H1 (cell line): ENCODE results near the gene NAT9. TPM values are rescaled to one million over a fixed set of nuclear protein-coding genes. Genes with fewer than 3 reads are reported as not detected.

Experiments
- CTCF ChIA-PET: fragments of 300-600 bp; sonication (Branson Sonifier 250); formaldehyde crosslinking; loops from one replicate; lab custom pipeline; 2021; ENCODE audit not compliant: partially characterized antibody; lab: Charles Lee
- POLR2A ChIA-PET: fragments of 300-600 bp; sonication (Branson Sonifier 250); formaldehyde crosslinking; loops from one replicate; lab custom pipeline; 2021; ENCODE audit warnings: inconsistent platforms; ENCODE audit not compliant: partially characterized antibody; lab: Charles Lee
- DNase-seq, 2 experiments: peaks; one replicate each; pipeline versions ENCODE4 v3.0.0 to v3.0.0-alpha.2; 2010 to 2022; ENCODE audit warnings: low spot score in 2 of 2, low read depth in 1 of 2, mixed read lengths in 1 of 2
- FAIRE-seq: peaks from 2 replicates; lab custom pipeline; 2011; peaks lifted over from hg19 to GRCh38; lab: Jason Lieb, UNC
- H2AFZ ChIP-seq: 2 replicates; pipeline ENCODE4 v1.8.1; 2012; ENCODE audit warnings: low read length, inconsistent platforms
- H2AK5ac ChIP-seq: 2 replicates; pipeline ENCODE4 v1.6.1; 2013; ENCODE audit warnings: low read depth, low read length
- H2BK120ac ChIP-seq: replicated peaks from 2 replicates; pipeline ENCODE3; 2013; ENCODE audit warnings: low read depth, low read length, inconsistent platforms
- H2BK12ac ChIP-seq: 2 replicates; pipeline ENCODE4 v1.6.1; 2013; ENCODE audit warnings: low read depth, low read length
- H2BK15ac ChIP-seq: 2 replicates; pipeline ENCODE4 v1.6.1; 2013; ENCODE audit warnings: low read length
- H2BK20ac ChIP-seq: 2 replicates; pipeline ENCODE4 v1.6.1; 2013; ENCODE audit warnings: low read length
- H2BK5ac ChIP-seq: 2 replicates; pipeline ENCODE4 v1.6.1; 2013; ENCODE audit warnings: low read depth, low read length
- H3K14ac ChIP-seq: 2 replicates; pipeline ENCODE4 v1.6.1; 2013; ENCODE audit warnings: inconsistent platforms; ENCODE audit not compliant: insufficient read length
- H3K18ac ChIP-seq: 2 replicates; pipeline ENCODE4 v1.6.1; 2013; ENCODE audit warnings: low read length; ENCODE audit errors: extremely low read depth
- H3K23ac ChIP-seq: 2 replicates; pipeline ENCODE4 v1.6.1; 2013; ENCODE audit warnings: inconsistent platforms; ENCODE audit not compliant: insufficient read length
- H3K23me2 ChIP-seq: 2 replicates; pipeline ENCODE4 v1.6.1; 2013; ENCODE audit warnings: low read depth, low read length
- H3K27ac ChIP-seq: 2 replicates; pipeline ENCODE4 v1.6.1; 2011; ENCODE audit warnings: low read depth, low read length, inconsistent platforms
- H3K27me3 ChIP-seq, 4 experiments: replicated peaks in 1 of 4; 1 replicate in 1 of 4; 2 replicates in 3 of 4; pipeline versions ENCODE4 v1.6.1 to v1.8.1; 2011 to 2013; ENCODE audit warnings: low read length in 3 of 4, mild to moderate bottlenecking in 3 of 4, inconsistent platforms in 2 of 4, mixed read lengths in 2 of 4, moderate library complexity in 1 of 4; ENCODE audit not compliant: control insufficient read depth in 3 of 4, insufficient read depth in 3 of 4; ENCODE audit errors: extremely low read depth in 1 of 4
- H3K36me3 ChIP-seq, 4 experiments: 2 replicates each; pipeline versions ENCODE4 v1.6.1 to v1.8.1; 2011 to 2013; ENCODE audit warnings: mild to moderate bottlenecking in 4 of 4, low read length in 3 of 4, moderate library complexity in 2 of 4, control low read depth in 1 of 4, inconsistent platforms in 1 of 4; ENCODE audit not compliant: insufficient read depth in 4 of 4, control insufficient read depth in 2 of 4
- H3K4ac ChIP-seq: replicated peaks from 2 replicates; pipeline ENCODE3; 2013; ENCODE audit warnings: low read length, low read depth, mixed read lengths, inconsistent platforms; ENCODE audit not compliant: insufficient read length
- H3K4me1 ChIP-seq, 4 experiments: replicated peaks in 1 of 4; 1 replicate in 1 of 4; 2 replicates in 3 of 4; pipeline versions ENCODE4 v1.6.1 to v1.8.1; 2011 to 2013; ENCODE audit warnings: low read length in 3 of 4, inconsistent platforms in 2 of 4, mixed read lengths in 1 of 4; ENCODE audit not compliant: insufficient read depth in 4 of 4, control insufficient read depth in 3 of 4
- H3K4me2 ChIP-seq, 2 experiments: 2 replicates each; pipeline versions ENCODE4 v1.6.1 to v1.8.1; 2011 to 2013; ENCODE audit warnings: low read depth in 2 of 2, low read length in 2 of 2, control low read depth in 1 of 2, inconsistent platforms in 1 of 2, mild to moderate bottlenecking in 1 of 2; ENCODE audit not compliant: insufficient read depth in 1 of 2
- H3K4me3 ChIP-seq, 4 experiments: fragments of 200-600, 300-600 bp in 1 of 4; sonication (generic), shearing (Covaris generic), sonication (Bioruptor Twin) in 1 of 4; 2 replicates each; pipeline versions ENCODE4 v1.5.1 to v1.8.1; 2011 to 2016; ENCODE audit warnings: low read length in 4 of 4, low read depth in 3 of 4, control low read depth in 2 of 4, inconsistent platforms in 2 of 4, mild to moderate bottlenecking in 2 of 4, mixed read lengths in 1 of 4, moderate library complexity in 1 of 4; ENCODE audit not compliant: insufficient read depth in 2 of 4; ENCODE audit errors: extremely low read depth in 1 of 4
- H3K56ac ChIP-seq: replicated peaks from 2 replicates; pipeline ENCODE3; 2013; ENCODE audit warnings: low read depth, mild to moderate bottlenecking, mixed read lengths, low read length, inconsistent platforms; ENCODE audit not compliant: insufficient read length
- H3K79me1 ChIP-seq: 2 replicates; pipeline ENCODE4 v1.6.1; 2013; ENCODE audit warnings: low read depth, low read length, control low read depth
- H3K79me2 ChIP-seq, 2 experiments: 2 replicates each; pipeline versions ENCODE4 v1.6.1 to v1.8.1; 2012 to 2013; ENCODE audit warnings: low read length in 2 of 2, mild to moderate bottlenecking in 2 of 2, inconsistent platforms in 1 of 2; ENCODE audit not compliant: insufficient read depth in 2 of 2, control insufficient read depth in 1 of 2
- H3K9ac ChIP-seq, 4 experiments: replicated peaks in 1 of 4; 1 replicate in 1 of 4; 2 replicates in 3 of 4; pipeline versions ENCODE4 v1.6.1 to v1.8.1; 2011 to 2013; ENCODE audit warnings: low read depth in 3 of 4, low read length in 3 of 4, control low read depth in 2 of 4, mild to moderate bottlenecking in 2 of 4, moderate library complexity in 2 of 4, inconsistent platforms in 1 of 4; ENCODE audit errors: extremely low read depth in 1 of 4
- H3K9me3 ChIP-seq, 2 experiments: 2 replicates each; pipeline versions ENCODE4 v1.6.1 to v1.8.1; 2012 to 2013; ENCODE audit warnings: mild to moderate bottlenecking in 2 of 2, moderate library complexity in 2 of 2, control low read depth in 1 of 2, inconsistent platforms in 1 of 2, low read depth in 1 of 2, low read length in 1 of 2, mixed read lengths in 1 of 2; ENCODE audit not compliant: insufficient read depth in 2 of 2
- H4K20me1 ChIP-seq, 2 experiments: replicated peaks in 1 of 2; 2 replicates each; pipeline versions ENCODE3 to v1.8.1; 2011 to 2013; ENCODE audit warnings: inconsistent platforms in 2 of 2, low read length in 2 of 2, mild to moderate bottlenecking in 1 of 2; ENCODE audit not compliant: insufficient read depth in 2 of 2, control insufficient read depth in 1 of 2
- H4K5ac ChIP-seq: 2 replicates; pipeline ENCODE4 v1.6.1; 2013; ENCODE audit warnings: low read length, low read depth, mixed read lengths, inconsistent platforms; ENCODE audit not compliant: insufficient read length
- H4K8ac ChIP-seq: 2 replicates; pipeline ENCODE4 v1.8.0; 2013; ENCODE audit warnings: mild to moderate bottlenecking, moderate library complexity, low read length, inconsistent platforms; ENCODE audit not compliant: insufficient read depth; ENCODE audit errors: extremely low read depth
- H4K91ac ChIP-seq: replicated peaks from 2 replicates; pipeline ENCODE3; 2013; ENCODE audit warnings: low read length, mixed read lengths, inconsistent platforms; ENCODE audit not compliant: insufficient read length
- GTF2F1 ChIP-seq: IDR thresholded peaks from 2 replicates; pipeline ENCODE4 v1.6.1; 2012; ENCODE audit warnings: low read depth, low read length, improper control_type of control experiment, borderline replicate concordance
- RFX5 ChIP-seq: IDR thresholded peaks from 2 replicates; pipeline ENCODE4 v1.6.1; 2011; ENCODE audit warnings: low read depth, low read length, improper control_type of control experiment, borderline replicate concordance
- SP1 ChIP-seq: IDR thresholded peaks from 2 replicates; pipeline ENCODE4 v1.6.1; 2011; ENCODE audit warnings: low read depth, low read length
- SRF ChIP-seq: IDR thresholded peaks from 2 replicates; pipeline ENCODE4 v1.6.1; 2011; ENCODE audit warnings: mild to moderate bottlenecking, low read depth, low read length, moderate library complexity
- TAF7 ChIP-seq: optimal IDR thresholded peaks from 2 replicates; pipeline ENCODE3; 2011; ENCODE audit warnings: low read depth, mild to moderate bottlenecking, inconsistent platforms, low read length, moderate library complexity, borderline replicate concordance
- WGBS, 2 experiments: shearing (Covaris generic) in 1 of 2; methylation state at CpG; one replicate each; pipeline versions ENCODE4 v1.1.6 to v1.1.7; 2013 to 2015; ENCODE audit warnings: low lambda C conversion rate in 2 of 2, mixed read lengths in 2 of 2, inconsistent platforms in 1 of 2, low coverage in 1 of 2, missing lambda C conversion rate in 1 of 2; ENCODE audit not compliant: insufficient replicate concordance in 2 of 2, insufficient coverage in 1 of 2, insufficient read length in 1 of 2; ENCODE audit errors: extremely low coverage in 1 of 2, missing lambda C conversion rate in 1 of 2; 5-methylcytosine and 5-hydroxymethylcytosine counted together
- polyA plus RNA-seq, 7 experiments: library from polyadenylated mRNA; depleted of rRNA in 3 of 7; stranded (reverse) in 5 of 7; unstranded in 2 of 7; fragments of >200 nt in 5 of 7; fragments of 200-250 nt in 2 of 7; gene quantifications; 1 replicate in 5 of 7; 2 replicates in 1 of 7; 4 replicates in 1 of 7; pipeline versions ENCODE4 v1.2.1 to v1.2.3, GENCODE V29; 2011 to 2013; ENCODE audit warnings: missing spikeins in 2 of 7, mixed read lengths in 2 of 7
- total RNA-seq: library from RNA; stranded (reverse); fragmentation: NEBNext Ultra II Directional; extraction: Animal tissue kit (Norgen Biotek cat#: 25700); gene quantifications from 2 replicates; pipeline ENCODE4 v1.2.1, GENCODE V29; 2021

The NAT9 gene
- total and polyA plus RNA-seq, 2 of the 8 experiments (the other 6 are each of a cell fraction or from before 2014, with no cell fraction given): 32.3 to 42.7 TPM

- CTCF ChIA-PET: interaction anchor here (0.9 to 15.7 kb wide), 8 partner anchors 8 to 105 kb away, joined by 4 to 231 read pairs (median 28); partner anchors contain the start of genes NAT9 and RAB37
These were observed 18.0 kb downstream of the NAT9 start for GRCh38 chr17:74757931-74758847.

More at GRCh38 chr17:74757931-74758847, 18.0 kb downstream of the NAT9 start:
- H3K79me1 ChIP-seq: peaks cover 27% of the 10 kb centered on the region
- peaks cover 10 to 56% (median 44%) of the 10 kb centered on the region in 4 experiments for H3K4me1 ChIP-seq
- H3K9ac ChIP-seq: no peak overlapping the region
- peaks cover 0 to 75% of the 10 kb centered on the region in 2 experiments; a peak in 2 of 4 replicates for H3K79me2 ChIP-seq
- H2BK15ac ChIP-seq: peak overlapping the region; percentile 88
- H3K27ac ChIP-seq: peak overlapping the region; percentile 45; the same call in 1 of the 2 replicates
- peak overlapping the region; percentile 13; the same call in 1 of the 2 replicates for H2AK5ac ChIP-seq
- peak overlapping the region; percentile 83 for H3K18ac ChIP-seq
- peak overlapping the region; percentile 75; the same call in 1 of the 2 replicates for H2BK12ac ChIP-seq
- H4K8ac ChIP-seq: 0 out of 2 replicates have a peak overlapping the region, but pooled peaks have one; percentile 15
- POLR2A ChIA-PET: interaction anchor here (1.3 to 5.4 kb wide), 5 partner anchors 9 to 17 kb away, joined by 4 to 32 read pairs (median 9); partner anchors contain the start of genes NAT9 and NHERF1
- no peak for DNase-seq
- peak overlapping the region; percentile 73 for H2BK5ac ChIP-seq
- H4K20me1 ChIP-seq: peaks cover 3 to 19% of the 10 kb centered on the region in 2 experiments
- no peak overlapping the region for H3K56ac ChIP-seq
- H2BK120ac ChIP-seq: no peak overlapping the region
- 82% methylated on average over 24 of the region's 26 CpGs; no CpG with 5 or more reads in 1 of the 2 experiments for WGBS, 2 experiments
- H3K14ac ChIP-seq: no peak overlapping the region
- H3K4me2 ChIP-seq: no peak overlapping the region; a peak in 1 of 4 replicates
- no peak overlapping the region for H3K4ac ChIP-seq
- peak overlapping the region; percentile 1 for H4K5ac ChIP-seq
- H4K91ac ChIP-seq: peak overlapping the region; percentile 1
- H3K9me3 ChIP-seq: no peaks in the 10 kb centered on the region
- TF ChIP-seq SP1 (no peak), GTF2F1 (no peak), TAF7 (no peak), RFX5 (no peak), SRF (no peak)
- TF ChIP-seq, all 59 proteins: peak for 0
- FAIRE-seq: no peak
- Histone ChIP-seq H2BK20ac (no peak overlapping the region), H3K36me3 (0 out of 8 replicates have a peak, but pooled peaks cover 0 to 1% (median 0%) of the 10 kb centered on the region in 4 experiments), H3K27me3 (no peaks in the 10 kb centered on the region), H3K23ac (no peak overlapping the region), H3K23me2 (no peaks in the 10 kb centered on the region), H2AFZ (no peak overlapping the region), H3K4me3 (no peak overlapping the region)
